K562 (cell line): Measurements from ENCODE around the gene LTBP4. TPM values are rescaled to one million over a fixed set of nuclear protein-coding genes. Genes with fewer than 3 reads are reported as not detected.

Experiments
- ARID1B ChIP-seq: fragments of 450-650 bp; IDR thresholded peaks from 2 replicates; pipeline ENCODE4 v1.6.1; 2016; ENCODE audit warnings: antibody characterized with exemption, mild to moderate bottlenecking, inconsistent platforms
- ATF7 ChIP-seq: fragments of 450-650 bp; IDR thresholded peaks from 2 replicates; pipeline ENCODE4 v1.7.1; 2014; ENCODE audit warnings: mild to moderate bottlenecking, moderate library complexity
- CXXC5 ChIP-seq: fragments of 250-450 bp; sonication (Bioruptor Pico); IDR thresholded peaks from 2 replicates; pipeline ENCODE4 v1.8.0; 2022; ENCODE audit warnings: inconsistent platforms, mild to moderate bottlenecking, moderate library complexity
- FOS ChIP-seq: IDR thresholded peaks from 3 replicates; pipeline ENCODE4 v1.6.1; 2011; ENCODE audit not compliant: insufficient read length; ENCODE audit errors: extremely low read depth
- FOXP1 ChIP-seq: sonication (generic); formaldehyde crosslinking; IDR thresholded peaks from 2 replicates; pipeline ENCODE4 v1.8.0; 2022; ENCODE audit warnings: mild to moderate bottlenecking, missing genetic modification reagents
- HMGN3 ChIP-seq: IDR thresholded peaks from 2 replicates; pipeline ENCODE4 v1.6.1; 2011; ENCODE audit warnings: borderline replicate concordance, low read depth, mild to moderate bottlenecking, mixed read lengths, low read length; ENCODE audit not compliant: insufficient read length; ENCODE audit errors: extremely low read depth
- HNRNPK ChIP-seq: fragments of 200-400 bp; formaldehyde crosslinking; IDR thresholded peaks from one replicate; pipeline ENCODE4 v1.6.1; 2018; ENCODE audit warnings: mild to moderate bottlenecking, low read depth, low read length; ENCODE audit not compliant: poor library complexity, severe bottlenecking
- HNRNPUL1 ChIP-seq: fragments of 200-400 bp; formaldehyde crosslinking; IDR thresholded peaks from 2 replicates; pipeline ENCODE4 v1.6.1; 2017; ENCODE audit warnings: low read length
- NR4A1 ChIP-seq, 2 experiments: fragments of 250-450 bp in 1 of 2; fragments of 450-650 bp in 1 of 2; sonication (Bioruptor Pico) in 1 of 2; IDR thresholded peaks; 2 replicates each; pipeline versions ENCODE4 v1.4.0 to v1.6.1; 2016 to 2020; ENCODE audit warnings: mild to moderate bottlenecking in 2 of 2, missing compliant biosample characterization in 1 of 2, missing genetic modification characterization in 1 of 2, moderate library complexity in 1 of 2
- POLR2G ChIP-seq: fragments of 200-400 bp; formaldehyde crosslinking; IDR thresholded peaks from 2 replicates; pipeline ENCODE4 v1.6.1; 2017; ENCODE audit warnings: low read depth, mild to moderate bottlenecking, antibody characterized with exemption, low read length, moderate library complexity
- PURB ChIP-seq: sonication (generic); formaldehyde crosslinking; IDR thresholded peaks from 2 replicates; pipeline ENCODE4 v1.9.0; 2021; ENCODE audit warnings: low read depth, mild to moderate bottlenecking, missing genetic modification reagents
- SMARCA5 ChIP-seq: fragments of 450-650 bp; IDR thresholded peaks from 2 replicates; pipeline ENCODE4 v1.6.1; 2016
- XRCC3 ChIP-seq: fragments of 450-650 bp; IDR thresholded peaks from 2 replicates; pipeline ENCODE4 v1.6.1; 2017; ENCODE audit warnings: mild to moderate bottlenecking, moderate library complexity
- ZFX ChIP-seq: sonication (generic); formaldehyde crosslinking; IDR thresholded peaks from 2 replicates; pipeline ENCODE4 v1.8.0; 2022; ENCODE audit warnings: mild to moderate bottlenecking, missing genetic modification reagents, moderate library complexity
- ZNF124 ChIP-seq: sonication (generic); formaldehyde crosslinking; IDR thresholded peaks from 2 replicates; pipeline ENCODE4 v1.8.1; 2022; ENCODE audit warnings: missing genetic modification reagents
- ZNF239 ChIP-seq: fragments of 250-450 bp; sonication (Bioruptor Pico); IDR thresholded peaks from 2 replicates; pipeline ENCODE4 v1.4.0; 2020; ENCODE audit warnings: mild to moderate bottlenecking
- polyA plus RNA-seq, 8 experiments: library from polyadenylated mRNA; depleted of rRNA in 4 of 8; stranded (reverse) in 5 of 8; unstranded in 3 of 8; fragments of >200 nt; fragmentation: Nextera tagmentation in 2 of 8; fragmentation: Illumina TruSeq in 1 of 8; extraction: Ambion mirVana in 2 of 8; extraction: Trizol in 1 of 8; gene quantifications; 2 replicates each; pipeline versions ENCODE4 v1.2.1 to v1.2.3, GENCODE V29; 2011 to 2014; ENCODE audit warnings: inconsistent platforms in 1 of 8, missing spikeins in 1 of 8
- total RNA-seq, 7 experiments: library from RNA; depleted of rRNA in 6 of 7; stranded (reverse); fragments of >200 nt in 6 of 7; fragmentation: Illumina TruSeq in 2 of 7; extraction: Trizol in 2 of 7; gene quantifications; 2 replicates each; pipeline versions ENCODE4 v1.2.1 to v1.2.3, GENCODE V29; 2011 to 2021; ENCODE audit warnings: low replicate concordance in 1 of 7
- TF ChIP-seq, protein P1 (sequence below): fragments of 250-450 bp; sonication (Bioruptor Pico); IDR thresholded peaks from 2 replicates; pipeline ENCODE4 v1.5.0; 2020; ENCODE audit warnings: mild to moderate bottlenecking
- TF ChIP-seq, protein P2 (sequence below): fragments of 250-450 bp; sonication (Bioruptor Pico); IDR thresholded peaks from 2 replicates; pipeline ENCODE4 v1.6.1; 2021; ENCODE audit warnings: mild to moderate bottlenecking
- TF ChIP-seq, protein P3 (sequence below): fragments of 450-650 bp; IDR thresholded peaks from 2 replicates; pipeline ENCODE4 v1.6.1; 2017; ENCODE audit warnings: antibody characterized with exemption, mild to moderate bottlenecking
- TF ChIP-seq, protein P4 (sequence below): IDR thresholded peaks from 2 replicates; pipeline ENCODE4 v1.6.1; 2011; ENCODE audit warnings: borderline replicate concordance, low read depth, mild to moderate bottlenecking, moderate library complexity, low read length; ENCODE audit not compliant: insufficient read depth, poor library complexity, severe bottlenecking

Gene LTBP4
- total and polyA plus RNA-seq, 9 of the 15 experiments (the other 6 are each of a cell fraction or from before 2014, with no cell fraction given) = 0.35 to 160 (median 31.6) TPM

DNA sequence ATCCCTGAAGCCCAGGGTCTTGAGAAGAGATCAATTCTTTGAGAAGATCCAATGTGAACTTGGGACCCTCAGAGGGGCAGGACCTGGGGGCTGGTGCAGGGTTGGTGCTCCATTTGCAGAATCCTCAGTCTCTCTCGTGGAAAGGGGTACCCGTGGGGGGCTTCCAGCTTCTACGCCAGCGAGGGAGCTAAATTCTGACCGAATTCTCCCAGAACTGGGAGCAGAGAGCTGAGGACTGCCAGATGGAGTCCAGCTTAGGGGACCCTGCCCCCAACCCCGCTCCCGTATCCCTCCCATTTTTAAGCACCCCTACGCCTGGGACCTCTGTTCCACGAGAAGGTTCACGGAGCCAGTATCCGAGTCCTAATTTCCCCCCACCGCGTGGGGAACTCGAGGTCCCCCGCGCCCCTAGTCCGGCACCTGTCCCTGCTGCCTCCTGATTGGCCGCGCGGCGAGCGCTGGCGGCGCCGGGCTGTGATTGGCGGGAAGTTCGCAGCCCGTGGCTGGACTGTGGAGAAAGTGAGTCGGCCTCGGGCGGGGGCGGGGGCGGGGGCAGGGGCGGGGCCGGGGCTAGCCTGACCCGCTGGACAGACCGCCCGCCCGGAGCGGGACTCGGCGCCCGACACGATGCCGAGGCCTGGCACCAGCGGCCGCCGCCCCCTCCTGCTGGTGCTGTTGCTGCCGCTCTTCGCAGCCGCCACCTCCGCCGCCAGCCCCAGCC is 4.4 kb upstream of the LTBP4 start (continued):
- no peak for TF ChIP-seq ZNF239 (CRISPR knock-in tag)
- no peak for TF ChIP-seq HNRNPK
- TF ChIP-seq, protein P1, sequence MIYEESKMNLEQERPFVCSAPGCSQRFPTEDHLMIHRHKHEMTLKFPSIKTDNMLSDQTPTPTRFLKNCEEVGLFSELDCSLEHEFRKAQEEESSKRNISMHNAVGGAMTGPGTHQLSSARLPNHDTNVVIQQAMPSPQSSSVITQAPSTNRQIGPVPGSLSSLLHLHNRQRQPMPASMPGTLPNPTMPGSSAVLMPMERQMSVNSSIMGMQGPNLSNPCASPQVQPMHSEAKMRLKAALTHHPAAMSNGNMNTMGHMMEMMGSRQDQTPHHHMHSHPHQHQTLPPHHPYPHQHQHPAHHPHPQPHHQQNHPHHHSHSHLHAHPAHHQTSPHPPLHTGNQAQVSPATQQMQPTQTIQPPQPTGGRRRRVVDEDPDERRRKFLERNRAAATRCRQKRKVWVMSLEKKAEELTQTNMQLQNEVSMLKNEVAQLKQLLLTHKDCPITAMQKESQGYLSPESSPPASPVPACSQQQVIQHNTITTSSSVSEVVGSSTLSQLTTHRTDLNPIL = no peak
- TF ChIP-seq ZNF124 (CRISPR knock-in tag) = no peak
- TF ChIP-seq NR4A1 (CRISPR knock-in tag; IDR thresholded peaks at IDR 0.05) = no peak
- 0 out of 2 replicates have a peak, but pooled peaks have one; percentile 58 for TF ChIP-seq NR4A1 (tag; IDR thresholded peaks at IDR 0.05)
- TF ChIP-seq CXXC5 (CRISPR knock-in tag) = peak; percentile 71
- TF ChIP-seq ZFX = 0 out of 2 replicates have a peak, but pooled peaks have one; percentile 35
- TF ChIP-seq, protein P2, sequence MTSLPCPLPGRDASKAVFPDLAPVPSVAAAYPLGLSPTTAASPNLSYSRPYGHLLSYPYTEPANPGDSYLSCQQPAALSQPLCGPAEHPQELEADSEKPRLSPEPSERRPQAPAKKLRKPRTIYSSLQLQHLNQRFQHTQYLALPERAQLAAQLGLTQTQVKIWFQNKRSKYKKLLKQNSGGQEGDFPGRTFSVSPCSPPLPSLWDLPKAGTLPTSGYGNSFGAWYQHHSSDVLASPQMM (CRISPR knock-in tag) = no peak
- TF ChIP-seq, protein P3, sequence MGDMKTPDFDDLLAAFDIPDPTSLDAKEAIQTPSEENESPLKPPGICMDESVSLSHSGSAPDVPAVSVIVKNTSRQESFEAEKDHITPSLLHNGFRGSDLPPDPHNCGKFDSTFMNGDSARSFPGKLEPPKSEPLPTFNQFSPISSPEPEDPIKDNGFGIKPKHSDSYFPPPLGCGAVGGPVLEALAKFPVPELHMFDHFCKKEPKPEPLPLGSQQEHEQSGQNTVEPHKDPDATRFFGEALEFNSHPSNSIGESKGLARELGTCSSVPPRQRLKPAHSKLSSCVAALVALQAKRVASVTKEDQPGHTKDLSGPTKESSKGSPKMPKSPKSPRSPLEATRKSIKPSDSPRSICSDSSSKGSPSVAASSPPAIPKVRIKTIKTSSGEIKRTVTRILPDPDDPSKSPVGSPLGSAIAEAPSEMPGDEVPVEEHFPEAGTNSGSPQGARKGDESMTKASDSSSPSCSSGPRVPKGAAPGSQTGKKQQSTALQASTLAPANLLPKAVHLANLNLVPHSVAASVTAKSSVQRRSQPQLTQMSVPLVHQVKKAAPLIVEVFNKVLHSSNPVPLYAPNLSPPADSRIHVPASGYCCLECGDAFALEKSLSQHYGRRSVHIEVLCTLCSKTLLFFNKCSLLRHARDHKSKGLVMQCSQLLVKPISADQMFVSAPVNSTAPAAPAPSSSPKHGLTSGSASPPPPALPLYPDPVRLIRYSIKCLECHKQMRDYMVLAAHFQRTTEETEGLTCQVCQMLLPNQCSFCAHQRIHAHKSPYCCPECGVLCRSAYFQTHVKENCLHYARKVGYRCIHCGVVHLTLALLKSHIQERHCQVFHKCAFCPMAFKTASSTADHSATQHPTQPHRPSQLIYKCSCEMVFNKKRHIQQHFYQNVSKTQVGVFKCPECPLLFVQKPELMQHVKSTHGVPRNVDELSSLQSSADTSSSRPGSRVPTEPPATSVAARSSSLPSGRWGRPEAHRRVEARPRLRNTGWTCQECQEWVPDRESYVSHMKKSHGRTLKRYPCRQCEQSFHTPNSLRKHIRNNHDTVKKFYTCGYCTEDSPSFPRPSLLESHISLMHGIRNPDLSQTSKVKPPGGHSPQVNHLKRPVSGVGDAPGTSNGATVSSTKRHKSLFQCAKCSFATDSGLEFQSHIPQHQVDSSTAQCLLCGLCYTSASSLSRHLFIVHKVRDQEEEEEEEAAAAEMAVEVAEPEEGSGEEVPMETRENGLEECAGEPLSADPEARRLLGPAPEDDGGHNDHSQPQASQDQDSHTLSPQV = peak; percentile 93
- TF ChIP-seq, protein P4, sequence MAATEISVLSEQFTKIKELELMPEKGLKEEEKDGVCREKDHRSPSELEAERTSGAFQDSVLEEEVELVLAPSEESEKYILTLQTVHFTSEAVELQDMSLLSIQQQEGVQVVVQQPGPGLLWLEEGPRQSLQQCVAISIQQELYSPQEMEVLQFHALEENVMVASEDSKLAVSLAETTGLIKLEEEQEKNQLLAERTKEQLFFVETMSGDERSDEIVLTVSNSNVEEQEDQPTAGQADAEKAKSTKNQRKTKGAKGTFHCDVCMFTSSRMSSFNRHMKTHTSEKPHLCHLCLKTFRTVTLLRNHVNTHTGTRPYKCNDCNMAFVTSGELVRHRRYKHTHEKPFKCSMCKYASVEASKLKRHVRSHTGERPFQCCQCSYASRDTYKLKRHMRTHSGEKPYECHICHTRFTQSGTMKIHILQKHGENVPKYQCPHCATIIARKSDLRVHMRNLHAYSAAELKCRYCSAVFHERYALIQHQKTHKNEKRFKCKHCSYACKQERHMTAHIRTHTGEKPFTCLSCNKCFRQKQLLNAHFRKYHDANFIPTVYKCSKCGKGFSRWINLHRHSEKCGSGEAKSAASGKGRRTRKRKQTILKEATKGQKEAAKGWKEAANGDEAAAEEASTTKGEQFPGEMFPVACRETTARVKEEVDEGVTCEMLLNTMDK = no peak
- no peak for TF ChIP-seq ARID1B
- no peak for TF ChIP-seq SMARCA5
- peak; percentile 53; the same call in 1 of the 2 replicates for TF ChIP-seq POLR2G
- TF ChIP-seq FOS = peak; percentile 36
- TF ChIP-seq FOXP1 (CRISPR knock-in tag) = peak; percentile 86
- peak; percentile 84 for TF ChIP-seq HMGN3
- TF ChIP-seq ATF7 = 0 out of 2 replicates have a peak, but pooled peaks have one; percentile 25
- no peak for TF ChIP-seq PURB (CRISPR knock-in tag)
- TF ChIP-seq HNRNPUL1 = no peak
- no peak for TF ChIP-seq XRCC3
